Activated naive CD4-positive, alpha-beta T cell treated with anti-CD3 and anti-CD28 coated beads, Interleukin-2, amount 50 U/mL, for 16 hours (primary cell): ENCODE results near the gene TSPY8.
"Not testable (repeated sequence)": the region's sequence is repeated elsewhere in the genome, so short reads cannot be mapped to it uniquely, and the experiment has no call there.

Experiments used
- DNase-seq: peaks from one replicate; pipeline ENCODE4 v3.0.0-alpha.2; 2020

The TSPY8 gene, protein sequence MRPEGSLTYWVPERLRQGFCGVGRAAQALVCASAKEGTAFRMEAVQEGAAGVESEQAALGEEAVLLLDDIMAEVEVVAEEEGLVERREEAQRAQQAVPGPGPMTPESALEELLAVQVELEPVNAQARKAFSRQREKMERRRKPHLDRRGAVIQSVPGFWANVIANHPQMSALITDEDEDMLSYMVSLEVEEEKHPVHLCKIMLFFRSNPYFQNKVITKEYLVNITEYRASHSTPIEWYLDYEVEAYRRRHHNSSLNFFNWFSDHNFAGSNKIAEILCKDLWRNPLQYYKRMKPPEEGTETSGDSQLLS

GRCh38 chrY:9357497-9357896 lies at the start of gene TSPY8:
TSS of gene TSPY8 (plus strand) at chrY:9357797. CDS start at chrY:9357843, 46 bp downstream.
- DNase-seq: not testable (repeated sequence)

DNA sequence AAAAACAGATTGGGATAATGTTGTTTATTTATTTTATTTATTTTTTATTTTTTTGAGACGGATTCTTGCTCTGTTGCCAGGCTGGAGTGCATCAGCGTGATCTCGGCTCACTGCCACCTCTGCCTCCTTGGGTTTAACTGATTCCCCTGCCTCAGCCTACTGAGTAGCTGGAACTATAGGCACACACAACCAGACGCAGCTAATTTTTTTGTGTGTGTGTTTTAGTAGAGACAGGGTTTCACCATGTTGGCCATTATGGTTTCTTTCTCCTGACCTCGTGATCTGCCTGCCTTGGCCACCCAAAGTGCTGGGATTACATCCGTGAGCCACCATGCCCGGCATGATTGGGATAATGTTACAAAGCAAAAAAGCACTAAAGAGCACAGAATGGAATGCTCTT lies 36.6 kb upstream of the TSPY8 start:
- DNase-seq: no peak

DNA sequence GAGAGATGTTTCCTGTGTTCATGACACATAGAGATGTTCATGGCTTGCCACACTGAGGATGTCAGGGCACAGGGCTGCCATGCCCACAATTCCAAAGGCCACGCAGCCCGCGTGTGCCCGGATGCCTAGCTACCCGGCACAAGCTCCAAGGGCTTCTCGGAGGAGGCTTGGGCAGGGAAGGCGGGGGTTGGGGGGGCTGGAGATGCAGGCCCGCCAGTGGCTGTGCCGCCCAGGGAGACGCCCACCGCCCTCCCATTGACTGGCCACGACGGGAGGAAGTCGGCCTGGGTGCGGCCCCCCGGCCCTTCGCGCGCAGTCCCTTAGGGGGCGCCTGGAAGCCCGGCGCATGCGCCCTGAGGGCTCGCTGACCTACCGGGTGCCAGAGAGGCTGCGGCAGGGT lies 20.4 kb upstream of the TSPY8 start, which contains the start of gene TSPY4:
TSS of gene TSPY4 (plus strand) at position 301 of the 400 bp plus-strand sequence. CDS start at position 347, 46 bp downstream.
- not testable (repeated sequence) for DNase-seq

- DNase-seq: peak; percentile 18
Measured at GRCh38 chrY:9396527-9396926, 38.9 kb downstream of the TSPY8 start.

DNA sequence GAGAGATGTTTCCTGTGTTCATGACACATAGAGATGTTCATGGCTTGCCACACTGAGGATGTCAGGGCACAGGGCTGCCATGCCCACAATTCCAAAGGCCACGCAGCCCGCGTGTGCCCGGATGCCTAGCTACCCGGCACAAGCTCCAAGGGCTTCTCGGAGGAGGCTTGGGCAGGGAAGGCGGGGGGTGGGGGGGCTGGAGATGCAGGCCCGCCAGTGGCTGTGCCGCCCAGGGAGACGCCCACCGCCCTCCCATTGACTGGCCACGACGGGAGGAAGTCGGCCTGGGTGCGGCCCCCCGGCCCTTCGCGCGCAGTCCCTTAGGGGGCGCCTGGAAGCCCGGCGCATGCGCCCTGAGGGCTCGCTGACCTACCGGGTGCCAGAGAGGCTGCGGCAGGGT lies 40.5 kb downstream of the TSPY8 start, which contains the start of gene TSPY3:
TSS of gene TSPY3 (plus strand) at position 301 of the 400 bp plus-strand sequence. CDS start at position 347, 46 bp downstream.
- not testable (repeated sequence) for DNase-seq
